ENCODE data around the gene HDHD5.

HDHD5 gene

GRCh38 chr22:17135153-17135760, 23.8 kb downstream of the HDHD5 start:
- Histone ChIP-seq H3K27me3 (ENCODE audit: control insufficient read depth, insufficient read depth, low read length) (no peaks in the 10 kb centered on the region), H3K36me3 (ENCODE audit: control insufficient read depth, insufficient read depth, low read length) (peaks cover 23% of the 10 kb centered on the region), H3K4me1 (ENCODE audit: control insufficient read depth, insufficient read depth, low read length) (peaks cover 3% of the 10 kb centered on the region), H3K9ac (ENCODE audit: low read depth, low read length) (no peak overlapping the region), H3K4me3 (ENCODE audit: low read depth, low read length) (no peak overlapping the region), H3K9me3 (ENCODE audit: control insufficient read depth, insufficient read depth, low read length) (no peaks in the 10 kb centered on the region)

GRCh38 chr22:17133137-17133536, 25.9 kb downstream of the HDHD5 start:
- H3K9ac ChIP-seq (ENCODE audit: low read depth, low read length) = no peak overlapping the region
- peaks cover 14% of the 10 kb centered on the region for H3K36me3 ChIP-seq (ENCODE audit: control insufficient read depth, insufficient read depth, low read length)
- H3K4me1 ChIP-seq (ENCODE audit: control insufficient read depth, insufficient read depth, low read length) = peaks cover 3% of the 10 kb centered on the region
- H3K27me3 ChIP-seq (ENCODE audit: control insufficient read depth, insufficient read depth, low read length) = no peaks in the 10 kb centered on the region
- H3K9me3 ChIP-seq (ENCODE audit: control insufficient read depth, insufficient read depth, low read length) = no peaks in the 10 kb centered on the region
- no peak overlapping the region for H3K4me3 ChIP-seq (ENCODE audit: low read depth, low read length)

- no peaks in the 10 kb centered on the region for H3K27me3 ChIP-seq (ENCODE audit: control insufficient read depth, insufficient read depth, low read length)
- H3K9ac ChIP-seq (ENCODE audit: low read depth, low read length) = no peak overlapping the region
- H3K36me3 ChIP-seq (ENCODE audit: control insufficient read depth, insufficient read depth, low read length) = peaks cover 6% of the 10 kb centered on the region
- H3K9me3 ChIP-seq (ENCODE audit: control insufficient read depth, insufficient read depth, low read length) = no peaks in the 10 kb centered on the region
- H3K4me3 ChIP-seq (ENCODE audit: low read depth, low read length) = no peak overlapping the region
- peaks cover 3% of the 10 kb centered on the region for H3K4me1 ChIP-seq (ENCODE audit: control insufficient read depth, insufficient read depth, low read length)
These were observed 27.0 kb downstream of the HDHD5 start for GRCh38 chr22:17132112-17132511.

GRCh38 chr22:17131686-17132085, 27.4 kb downstream of the HDHD5 start:
- H3K36me3 ChIP-seq (ENCODE audit: control insufficient read depth, insufficient read depth, low read length) = peaks cover 1% of the 10 kb centered on the region
- no peaks in the 10 kb centered on the region for H3K27me3 ChIP-seq (ENCODE audit: control insufficient read depth, insufficient read depth, low read length)
- peaks cover 3% of the 10 kb centered on the region for H3K4me1 ChIP-seq (ENCODE audit: control insufficient read depth, insufficient read depth, low read length)
- H3K9ac ChIP-seq (ENCODE audit: low read depth, low read length) = no peak overlapping the region
- no peaks in the 10 kb centered on the region for H3K9me3 ChIP-seq (ENCODE audit: control insufficient read depth, insufficient read depth, low read length)
- no peak overlapping the region for H3K4me3 ChIP-seq (ENCODE audit: low read depth, low read length)

GRCh38 chr22:17130199-17130598, 28.9 kb downstream of the HDHD5 start:
- Histone ChIP-seq H3K9me3 (ENCODE audit: control insufficient read depth, insufficient read depth, low read length) (no peaks in the 10 kb centered on the region), H3K4me3 (ENCODE audit: low read depth, low read length) (no peak overlapping the region), H3K4me1 (ENCODE audit: control insufficient read depth, insufficient read depth, low read length) (peaks cover 3% of the 10 kb centered on the region), H3K36me3 (ENCODE audit: control insufficient read depth, insufficient read depth, low read length) (no peaks in the 10 kb centered on the region), H3K27me3 (ENCODE audit: control insufficient read depth, insufficient read depth, low read length) (no peaks in the 10 kb centered on the region), H3K9ac (ENCODE audit: low read depth, low read length) (no peak overlapping the region)

GRCh38 chr22:17121233-17122195, 37.6 kb downstream of the HDHD5 start, which contains the start of gene TMEM121B:
TMEM121B (minus strand) TSS chr22:17121360; CDS start chr22:17121127, 233 bp downstream.
- peak within 1 kb of the TSS; percentile 63 for H3K4me3 ChIP-seq (ENCODE audit: low read depth, low read length)
- no peaks in the 10 kb centered on the region for H3K9me3 ChIP-seq (ENCODE audit: control insufficient read depth, insufficient read depth, low read length)
- H3K27me3 ChIP-seq (ENCODE audit: control insufficient read depth, insufficient read depth, low read length) = peaks cover 9% of the 10 kb centered on the region
- no peaks in the 10 kb centered on the region for H3K36me3 ChIP-seq (ENCODE audit: control insufficient read depth, insufficient read depth, low read length)
- peak within 1 kb of the TSS; percentile 74 for H3K9ac ChIP-seq (ENCODE audit: low read depth, low read length)
- H3K4me1 ChIP-seq (ENCODE audit: control insufficient read depth, insufficient read depth, low read length) = peaks cover 12% of the 10 kb centered on the region

- peaks cover 9% of the 10 kb centered on the region for H3K27me3 ChIP-seq (ENCODE audit: control insufficient read depth, insufficient read depth, low read length)
- H3K9me3 ChIP-seq (ENCODE audit: control insufficient read depth, insufficient read depth, low read length) = no peaks in the 10 kb centered on the region
- H3K4me3 ChIP-seq (ENCODE audit: low read depth, low read length) = peak overlapping the region; percentile 24
- peaks cover 13% of the 10 kb centered on the region for H3K4me1 ChIP-seq (ENCODE audit: control insufficient read depth, insufficient read depth, low read length)
- H3K36me3 ChIP-seq (ENCODE audit: control insufficient read depth, insufficient read depth, low read length) = no peaks in the 10 kb centered on the region
- no peak overlapping the region for H3K9ac ChIP-seq (ENCODE audit: low read depth, low read length)
These were observed 38.3 kb downstream of the HDHD5 start for GRCh38 chr22:17120711-17121232.

- no peak overlapping the region for H3K9ac ChIP-seq (ENCODE audit: low read depth, low read length)
- no peaks in the 10 kb centered on the region for H3K36me3 ChIP-seq (ENCODE audit: control insufficient read depth, insufficient read depth, low read length)
- H3K4me1 ChIP-seq (ENCODE audit: control insufficient read depth, insufficient read depth, low read length) = peaks cover 13% of the 10 kb centered on the region
- H3K4me3 ChIP-seq (ENCODE audit: low read depth, low read length) = peak overlapping the region; percentile 31
- no peaks in the 10 kb centered on the region for H3K9me3 ChIP-seq (ENCODE audit: control insufficient read depth, insufficient read depth, low read length)
- H3K27me3 ChIP-seq (ENCODE audit: control insufficient read depth, insufficient read depth, low read length) = peaks cover 9% of the 10 kb centered on the region
These were observed 38.8 kb downstream of the HDHD5 start for GRCh38 chr22:17120281-17120680.

- no peaks in the 10 kb centered on the region for H3K9me3 ChIP-seq (ENCODE audit: control insufficient read depth, insufficient read depth, low read length)
- H3K4me1 ChIP-seq (ENCODE audit: control insufficient read depth, insufficient read depth, low read length) = peaks cover 13% of the 10 kb centered on the region
- H3K27me3 ChIP-seq (ENCODE audit: control insufficient read depth, insufficient read depth, low read length) = peaks cover 9% of the 10 kb centered on the region
- H3K9ac ChIP-seq (ENCODE audit: low read depth, low read length) = no peak overlapping the region
- no peaks in the 10 kb centered on the region for H3K36me3 ChIP-seq (ENCODE audit: control insufficient read depth, insufficient read depth, low read length)
- H3K4me3 ChIP-seq (ENCODE audit: low read depth, low read length) = peak overlapping the region; percentile 31
These were observed 39.4 kb downstream of the HDHD5 start for GRCh38 chr22:17119481-17120202.

GRCh38 chr22:17118342-17118741, 40.7 kb downstream of the HDHD5 start:
- Histone ChIP-seq H3K27me3 (ENCODE audit: control insufficient read depth, insufficient read depth, low read length) (peaks cover 9% of the 10 kb centered on the region), H3K9me3 (ENCODE audit: control insufficient read depth, insufficient read depth, low read length) (no peaks in the 10 kb centered on the region), H3K9ac (ENCODE audit: low read depth, low read length) (no peak overlapping the region), H3K4me3 (ENCODE audit: low read depth, low read length) (no peak overlapping the region), H3K36me3 (ENCODE audit: control insufficient read depth, insufficient read depth, low read length) (no peaks in the 10 kb centered on the region), H3K4me1 (ENCODE audit: control insufficient read depth, insufficient read depth, low read length) (peaks cover 13% of the 10 kb centered on the region)

- H3K9me3 ChIP-seq (ENCODE audit: control insufficient read depth, insufficient read depth, low read length) = no peaks in the 10 kb centered on the region
- no peak overlapping the region for H3K4me3 ChIP-seq (ENCODE audit: low read depth, low read length)
- H3K27me3 ChIP-seq (ENCODE audit: control insufficient read depth, insufficient read depth, low read length) = peaks cover 9% of the 10 kb centered on the region
- H3K4me1 ChIP-seq (ENCODE audit: control insufficient read depth, insufficient read depth, low read length) = peaks cover 13% of the 10 kb centered on the region
- no peaks in the 10 kb centered on the region for H3K36me3 ChIP-seq (ENCODE audit: control insufficient read depth, insufficient read depth, low read length)
- no peak overlapping the region for H3K9ac ChIP-seq (ENCODE audit: low read depth, low read length)
These were observed 41.2 kb downstream of the HDHD5 start for GRCh38 chr22:17117890-17118289.

All from iPS-15b (cell line).